HFF-Myc (cell line): ENCODE data around the gene ZKSCAN4.

Experiments used
- DNase-seq: peaks from one replicate; pipeline ENCODE4 v3.0.0-alpha.2; 2011; ENCODE audit warnings: low read depth; ENCODE audit errors: extremely low read depth
- H3K4me3 ChIP-seq: replicated peaks from 2 replicates; pipeline ENCODE4 v1.5.1; 2011; ENCODE audit warnings: low read depth, mild to moderate bottlenecking, control low read depth, low read length
- CTCF ChIP-seq: IDR thresholded peaks from 2 replicates; pipeline ENCODE4 v1.5.1; 2012; ENCODE audit warnings: mild to moderate bottlenecking, low read depth, low read length, control low read depth; ENCODE audit errors: missing control alignments

Gene ZKSCAN4

GRCh38 chr6:28218312-28219248, 33.5 kb downstream of the ZKSCAN4 start:
- no peak for TF ChIP-seq CTCF
- H3K4me3 ChIP-seq = peak overlapping the region; percentile 43

GRCh38 chr6:28217890-28218289, 34.2 kb downstream of the ZKSCAN4 start:
- no peak overlapping the region for H3K4me3 ChIP-seq
- TF ChIP-seq CTCF = no peak
- DNase-seq = no peak

More at GRCh38 chr6:28218312-28219248, 33.5 kb downstream of the ZKSCAN4 start:
- no peak for DNase-seq

GRCh38 chr6:28215425-28215824, 36.6 kb downstream of the ZKSCAN4 start:
- no peak overlapping the region for H3K4me3 ChIP-seq
- no peak for DNase-seq
- TF ChIP-seq CTCF = no peak

- H3K4me3 ChIP-seq = no peak overlapping the region
- no peak for TF ChIP-seq CTCF
- no peak for DNase-seq
These were observed 38.9 kb downstream of the ZKSCAN4 start for GRCh38 chr6:28213213-28213523.

GRCh38 chr6:28212510-28213212, 39.4 kb downstream of the ZKSCAN4 start:
- peak; percentile 16 for TF ChIP-seq CTCF

GRCh38 chr6:28211840-28212509, 40.1 kb downstream of the ZKSCAN4 start:
- TF ChIP-seq CTCF = no peak
- peak overlapping the region; percentile 52 for H3K4me3 ChIP-seq
- DNase-seq = no peak

More at GRCh38 chr6:28212510-28213212, 39.4 kb downstream of the ZKSCAN4 start:
- DNase-seq = peak; percentile 73
- peak overlapping the region; percentile 52 for H3K4me3 ChIP-seq
